H9 (cell line): ENCODE results near the gene ZNF426. TPM values are rescaled to one million over a fixed set of nuclear protein-coding genes. Genes with fewer than 3 reads are reported as not detected.

Experiments
- DNase-seq: peaks from one replicate; pipeline ENCODE4 v3.0.0-alpha.2; 2017
- H2AFZ ChIP-seq: one replicate; pipeline ENCODE4 v1.6.1; 2013; ENCODE audit warnings: mild to moderate bottlenecking, low read length, control low read depth, moderate library complexity
- H2AK5ac ChIP-seq: 2 replicates; pipeline ENCODE4 v1.6.1; 2013; ENCODE audit warnings: low read length, control low read depth, mixed read lengths; ENCODE audit not compliant: insufficient read length
- H2BK120ac ChIP-seq: one replicate; pipeline ENCODE4 v1.6.1; 2013; ENCODE audit warnings: low read depth, mild to moderate bottlenecking, low read length, control low read depth, inconsistent platforms; ENCODE audit not compliant: poor library complexity, severe bottlenecking
- H2BK12ac ChIP-seq: 2 replicates; pipeline ENCODE4 v1.6.1; 2013; ENCODE audit warnings: low read length, control low read depth, mixed read lengths, low read depth; ENCODE audit not compliant: insufficient read length
- H2BK15ac ChIP-seq: 2 replicates; pipeline ENCODE4 v1.6.1; 2013; ENCODE audit warnings: low read depth, low read length, control low read depth
- H2BK20ac ChIP-seq: one replicate; pipeline ENCODE4 v1.6.1; 2013; ENCODE audit warnings: low read depth, mild to moderate bottlenecking, low read length, control low read depth, inconsistent platforms; ENCODE audit not compliant: poor library complexity, severe bottlenecking
- H2BK5ac ChIP-seq: 2 replicates; pipeline ENCODE4 v1.6.1; 2013; ENCODE audit warnings: low read length, control low read depth, mixed read lengths; ENCODE audit not compliant: insufficient read length
- H3K14ac ChIP-seq: 2 replicates; pipeline ENCODE4 v1.6.1; 2013; ENCODE audit warnings: low read length, control low read depth; ENCODE audit not compliant: insufficient read depth
- H3K18ac ChIP-seq: 2 replicates; pipeline ENCODE4 v1.6.1; 2013; ENCODE audit warnings: low read depth, mild to moderate bottlenecking, mixed read lengths, low read length, control low read depth; ENCODE audit not compliant: insufficient read length
- H3K23ac ChIP-seq: 2 replicates; pipeline ENCODE4 v1.6.1; 2013; ENCODE audit warnings: low read length, control low read depth, mixed read lengths, low read depth; ENCODE audit not compliant: insufficient read length
- H3K23me2 ChIP-seq: 2 replicates; pipeline ENCODE4 v1.6.1; 2013; ENCODE audit warnings: low read depth, mild to moderate bottlenecking, mixed read lengths, low read length, control low read depth; ENCODE audit not compliant: insufficient read length, poor library complexity, severe bottlenecking
- H3K27ac ChIP-seq: 2 replicates; pipeline ENCODE4 v1.5.1; 2013; ENCODE audit warnings: low read length, control low read depth, mixed read lengths, low read depth; ENCODE audit not compliant: insufficient read length
- H3K27me3 ChIP-seq: 2 replicates; pipeline ENCODE4 v1.6.1; 2013; ENCODE audit warnings: low read length, control low read depth, inconsistent platforms; ENCODE audit not compliant: insufficient read depth
- H3K4ac ChIP-seq: 2 replicates; pipeline ENCODE4 v1.6.1; 2013; ENCODE audit warnings: low read depth, mild to moderate bottlenecking, control low read depth, inconsistent platforms, low read length, moderate library complexity
- H3K4me1 ChIP-seq: 2 replicates; pipeline ENCODE4 v1.6.1; 2013; ENCODE audit warnings: low read length, control low read depth, inconsistent platforms; ENCODE audit not compliant: insufficient read depth
- H3K4me2 ChIP-seq: 2 replicates; pipeline ENCODE4 v1.6.1; 2013; ENCODE audit warnings: low read length, control low read depth, mixed read lengths; ENCODE audit not compliant: insufficient read length, insufficient read depth
- H3K56ac ChIP-seq: 2 replicates; pipeline ENCODE4 v1.6.1; 2013; ENCODE audit warnings: low read depth, mild to moderate bottlenecking, mixed read lengths, low read length, control low read depth; ENCODE audit not compliant: insufficient read length
- H3K79me1 ChIP-seq: 2 replicates; pipeline ENCODE4 v1.6.1; 2013; ENCODE audit warnings: low read depth, mild to moderate bottlenecking, moderate library complexity, low read length, control low read depth, inconsistent platforms; ENCODE audit not compliant: insufficient read depth, poor library complexity, severe bottlenecking
- H3K79me2 ChIP-seq: 2 replicates; pipeline ENCODE4 v1.6.1; 2013; ENCODE audit warnings: low read length, control low read depth, inconsistent platforms; ENCODE audit not compliant: insufficient read depth
- H3K9ac ChIP-seq: 2 replicates; pipeline ENCODE4 v1.6.1; 2013; ENCODE audit warnings: low read length, control low read depth, mixed read lengths; ENCODE audit not compliant: insufficient read length; ENCODE audit errors: extremely low read depth
- H3K9me3 ChIP-seq: one replicate; pipeline ENCODE4 v1.6.1; 2013; ENCODE audit warnings: low read depth, low read length, inconsistent platforms; ENCODE audit not compliant: control insufficient read depth
- H3T11ph ChIP-seq: one replicate; pipeline ENCODE4 v1.6.1; 2013; ENCODE audit warnings: mild to moderate bottlenecking, low read length, control low read depth, inconsistent platforms
- H4K20me1 ChIP-seq: one replicate; pipeline ENCODE4 v1.6.1; 2013; ENCODE audit not compliant: control insufficient read depth, insufficient read length, insufficient read depth
- H4K5ac ChIP-seq: 2 replicates; pipeline ENCODE4 v1.6.1; 2013; ENCODE audit warnings: low read depth, mild to moderate bottlenecking, mixed read lengths, low read length, control low read depth; ENCODE audit not compliant: insufficient read length
- H4K8ac ChIP-seq: replicated peaks from 2 replicates; pipeline ENCODE4 v1.6.1; 2013; ENCODE audit warnings: low read length, control low read depth, mixed read lengths, low read depth; ENCODE audit not compliant: insufficient read length
- H4K91ac ChIP-seq: 2 replicates; pipeline ENCODE4 v1.6.1; 2013; ENCODE audit warnings: low read depth, mild to moderate bottlenecking, moderate library complexity, mixed read lengths, low read length, control low read depth; ENCODE audit not compliant: insufficient read length
- H3K27ac Mint-ChIP-seq, 3 experiments: 2 replicates in 2 of 3; 3 replicates in 1 of 3; pipeline ENCODE4 v1.8.0; 2020 to 2021; ENCODE audit warnings: mixed read lengths in 3 of 3, mild to moderate bottlenecking in 1 of 3, moderate library complexity in 1 of 3
- H3K27me3 Mint-ChIP-seq: 2 replicates; pipeline ENCODE4 v1.8.0; 2021; ENCODE audit warnings: low read depth, mild to moderate bottlenecking, moderate library complexity, mixed read lengths
- H3K36me3 Mint-ChIP-seq, 3 experiments: 2 replicates in 2 of 3; 3 replicates in 1 of 3; pipeline ENCODE4 v1.8.0; 2020 to 2021; ENCODE audit warnings: low read depth in 3 of 3, mixed read lengths in 3 of 3; ENCODE audit not compliant: insufficient read depth in 1 of 3
- H3K4me1 Mint-ChIP-seq, 2 experiments: 2 replicates each; pipeline ENCODE4 v1.8.0; 2020; ENCODE audit warnings: mixed read lengths in 2 of 2
- H3K4me3 Mint-ChIP-seq, 2 experiments: 2 replicates in 1 of 2; 3 replicates in 1 of 2; pipeline ENCODE4 v1.8.0; 2020 to 2021; ENCODE audit warnings: mild to moderate bottlenecking in 2 of 2, mixed read lengths in 2 of 2, moderate library complexity in 1 of 2
- H3K9me3 Mint-ChIP-seq, 2 experiments: 2 replicates in 1 of 2; 3 replicates in 1 of 2; pipeline ENCODE4 v1.8.0; 2020; ENCODE audit warnings: mild to moderate bottlenecking in 2 of 2, mixed read lengths in 2 of 2, moderate library complexity in 1 of 2
- CTCF ChIP-seq: fragments of 200-600 bp; sonication (generic); conservative IDR thresholded peaks from 3 replicates; pipeline ENCODE4 v1.8.0; 2021; ENCODE audit warnings: antibody characterized with exemption, mild to moderate bottlenecking
- WGBS: extraction: QIAGEN DNeasy Blood & Tissue Kit; methylation state at CpG from one replicate; pipeline ENCODE4 v1.1.7; 2013; ENCODE audit warnings: missing lambda C conversion rate, low lambda C conversion rate, mixed read lengths; ENCODE audit not compliant: insufficient read length; ENCODE audit errors: extremely low coverage; 5-methylcytosine and 5-hydroxymethylcytosine counted together
- long read RNA-seq: library from polyadenylated mRNA; unstranded; transcript quantifications from one replicate; pipeline ENCODE4 v2.0.0, GENCODE V29; 2020
- total RNA-seq: library from RNA; stranded (reverse); gene quantifications from 2 replicates; pipeline ENCODE4 v1.2.1, GENCODE V29; 2021

The ZNF426 gene
- total RNA-seq: 27.2 and 29.4 TPM in 2 replicates
- long read RNA-seq, full-length matches to known transcripts: 69 of 218 reads
- long read RNA-seq, partial matches to known transcripts: 110 of 218 reads
- long read RNA-seq, other reads (novel, unspliced or antisense): 39 of 218 reads

DNA sequence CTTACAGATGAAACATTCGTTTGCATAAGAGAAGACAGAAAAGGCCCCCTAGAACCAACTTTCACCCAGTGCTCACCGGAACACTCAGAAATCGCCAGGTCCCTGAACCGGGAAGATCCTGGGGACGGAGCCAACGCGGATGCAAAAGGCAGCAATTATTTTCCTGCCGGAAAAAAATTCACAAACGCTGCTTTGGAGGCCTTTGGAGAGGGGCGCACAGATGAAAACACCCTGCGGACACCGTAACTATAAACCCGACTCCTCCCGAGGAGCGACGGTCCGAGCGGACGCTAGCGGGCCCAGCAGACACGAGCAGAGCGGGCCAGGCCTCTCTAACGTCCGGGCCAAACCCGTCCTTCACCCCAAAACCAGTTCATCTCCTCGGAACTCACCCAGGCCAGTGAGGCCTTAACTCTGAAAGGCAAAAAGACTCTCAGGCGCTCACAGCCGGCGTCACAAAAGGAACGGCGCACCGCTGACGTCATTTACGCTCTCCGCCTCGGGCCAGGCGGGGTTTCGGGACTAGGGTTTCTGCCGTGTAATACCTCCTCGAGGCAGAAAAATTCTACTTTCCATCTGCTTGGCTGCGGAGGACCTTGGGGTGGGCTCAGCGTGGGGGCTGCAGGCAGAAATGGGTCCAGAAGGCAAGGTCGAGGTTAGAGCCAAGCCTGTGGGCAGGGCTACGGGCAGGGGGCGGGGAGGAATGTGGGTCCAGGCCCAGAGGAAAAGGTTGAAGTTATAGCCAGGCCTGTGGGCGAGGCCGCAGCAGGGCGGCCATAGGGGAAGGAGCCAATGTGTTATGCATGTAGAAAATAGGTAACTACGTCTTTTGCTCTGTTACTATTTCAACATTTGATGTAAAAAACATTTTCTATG, at the start of gene ZNF426:
ZNF426 (minus strand) TSS at position 463 of the 876 bp plus-strand sequence. CDS start 2,413 bp downstream, outside the sequence.
- TF ChIP-seq CTCF: no peak
- Histone ChIP-seq H2AK5ac (no peak within 1 kb of the TSS), H3K18ac (peak within 1 kb of the TSS; percentile 99), H3K14ac (peak within 1 kb of the TSS; percentile 99), H3K4me2 (peak within 1 kb of the TSS; percentile 63), H3T11ph (peak within 1 kb of the TSS; percentile 73), H2BK12ac (peak within 1 kb of the TSS; percentile 94), H3K23ac (no peak within 1 kb of the TSS), H3K4me1 (no peaks in the 10 kb centered on the region), H3K9ac (peak within 1 kb of the TSS; percentile 95), H2BK20ac (peak within 1 kb of the TSS; percentile 1), H3K27me3 (no peaks in the 10 kb centered on the region), H4K20me1 (no peaks in the 10 kb centered on the region), H3K27ac (peak within 1 kb of the TSS; percentile 89), H4K5ac (peak within 1 kb of the TSS; percentile 96), H2BK120ac (peak within 1 kb of the TSS; percentile 95), H3K9me3 (peaks cover 14% of the 10 kb centered on the region), H2AFZ (peak within 1 kb of the TSS; percentile 48), H2BK5ac (peak within 1 kb of the TSS; percentile 95), H3K79me2 (peaks cover 6% of the 10 kb centered on the region; the same call in 1 of the 2 replicates), H3K79me1 (no peaks in the 10 kb centered on the region), H2BK15ac (no peak within 1 kb of the TSS), H4K8ac (peak within 1 kb of the TSS; percentile 95), H4K91ac (no peak within 1 kb of the TSS), H3K56ac (no peak within 1 kb of the TSS), H3K4ac (no peak within 1 kb of the TSS; the same call in 1 of the 2 replicates), H3K23me2 (peaks cover 4% of the 10 kb centered on the region)
- Mint-ChIP-seq H3K4me1 (peaks cover 0 to 4% of the 10 kb centered on the region in 2 experiments; a peak in 1 of 4 replicates), H3K27ac (peak within 1 kb of the TSS; percentile 100), H3K36me3 (peaks cover 42 to 50% (median 45%) of the 10 kb centered on the region in 3 experiments), H3K27me3 (peaks cover 6% of the 10 kb centered on the region; the same call in 1 of the 2 replicates), H3K4me3 (peak within 1 kb of the TSS; percentile 99 to 100), H3K9me3 (peaks cover 54 to 69% of the 10 kb centered on the region in 2 experiments)
- DNase-seq: peak; percentile 89
- no CpG with 5 or more reads among the region's 49 CpGs for WGBS
